ENCODE results near the gene WDR1.

Gene WDR1

DNA sequence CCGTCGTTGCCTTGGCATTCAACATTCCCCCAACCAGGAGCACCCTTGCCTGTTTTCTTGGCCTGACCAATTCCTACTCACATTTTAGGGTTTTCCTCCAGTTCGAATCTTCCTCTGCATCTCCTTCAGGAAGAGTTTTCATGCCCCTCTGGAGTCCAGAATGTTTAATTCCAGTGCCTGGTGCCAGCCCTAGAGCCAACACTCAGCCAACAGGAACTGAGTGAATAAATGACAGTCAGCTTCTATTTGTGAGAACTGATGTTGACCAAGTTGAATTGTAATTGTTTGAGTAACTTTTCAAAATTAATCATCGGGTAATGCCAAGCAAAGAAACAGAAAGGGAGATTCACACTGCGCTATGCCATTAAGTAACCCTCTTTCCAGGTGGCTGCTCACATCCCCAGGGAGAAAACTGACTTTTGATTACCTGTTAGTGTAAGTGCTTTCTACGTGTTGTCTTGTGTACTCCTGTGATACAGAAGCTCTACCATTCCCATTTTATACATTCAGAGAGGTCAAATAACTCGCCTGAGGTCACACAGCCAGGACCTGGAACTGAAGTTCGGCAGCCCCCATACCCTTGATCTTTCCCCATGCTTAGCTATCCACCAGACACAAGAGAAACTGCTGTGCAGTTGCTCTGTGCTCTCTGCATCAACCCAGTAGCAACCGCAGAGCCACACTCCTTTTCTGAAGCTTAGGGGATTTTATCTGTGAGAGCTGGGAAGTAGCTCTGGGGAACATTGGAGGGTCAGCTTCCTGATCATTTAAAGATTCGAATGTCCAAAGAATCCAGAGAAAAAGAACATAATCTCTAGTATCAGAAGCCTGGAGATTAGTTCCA is 76.3 kb downstream of the WDR1 start:
- Histone ChIP-seq H3K27ac (ENCODE audit: low read depth, low read length) (no peak overlapping the region), H3K9me2 (replicated peaks; ENCODE audit: control insufficient read depth, low read length) (no peaks in the 10 kb centered on the region)

DNA sequence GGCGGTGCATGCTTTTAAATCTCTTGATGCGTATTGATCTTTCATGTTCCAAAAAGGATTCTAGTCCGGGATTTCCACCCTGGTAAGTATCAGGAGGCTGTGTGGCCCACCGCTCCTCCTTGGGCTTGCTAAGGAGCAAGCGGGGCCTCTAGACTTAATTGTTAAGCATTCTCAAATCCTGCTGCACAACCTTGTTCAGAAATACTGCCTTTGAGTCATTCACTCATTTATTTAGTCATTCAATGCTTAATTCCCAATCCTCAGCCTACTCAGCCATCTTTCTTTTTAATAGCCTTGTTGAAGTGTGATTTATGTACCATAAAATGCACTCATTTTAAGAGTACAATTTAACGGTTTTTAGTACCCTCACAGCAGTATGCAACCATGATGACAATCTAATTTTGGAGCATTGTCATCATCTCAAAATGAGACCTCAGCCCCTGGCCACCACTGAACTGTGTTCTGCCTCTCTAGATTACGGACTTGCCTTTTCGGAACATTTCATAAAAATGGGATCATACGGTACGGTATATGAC is 79.7 kb downstream of the WDR1 start:
- H3K27me3 ChIP-seq (ENCODE audit: control insufficient read depth, low read length), result no peaks in the 10 kb centered on the region
- no peak overlapping the region for H3K27ac ChIP-seq (ENCODE audit: low read depth, low read length)
- no peak overlapping the region for H3K4me2 ChIP-seq (ENCODE audit: low read length)
- H4K20me1 ChIP-seq (ENCODE audit: control insufficient read depth, insufficient read depth, low read depth, low read length), result no peaks in the 10 kb centered on the region
- no peaks in the 10 kb centered on the region for H3K36me3 ChIP-seq (ENCODE audit: control insufficient read depth, low read length)
- peaks cover 8% of the 10 kb centered on the region; the same call in 1 of the 2 replicates for H3F3A ChIP-seq (ENCODE audit: control insufficient read depth, insufficient read depth)
- H3K79me2 ChIP-seq (ENCODE audit: control insufficient read depth, low read length), result no peaks in the 10 kb centered on the region
- no peak overlapping the region for H3K4me3 ChIP-seq (ENCODE audit: low read length)
- H3K4me1 ChIP-seq (ENCODE audit: control insufficient read depth, low read length), result peaks cover 45% of the 10 kb centered on the region
- peaks cover 5% of the 10 kb centered on the region; the same call in 1 of the 2 replicates for H3K9me3 ChIP-seq (ENCODE audit: control insufficient read depth, insufficient read depth, low read length)
- no peaks in the 10 kb centered on the region for H3K9me2 ChIP-seq (replicated peaks; ENCODE audit: control insufficient read depth, low read length)
- no peak for TF ChIP-seq EZH2phosphoT487 (IDR thresholded peaks at IDR 0.05; ENCODE audit: borderline replicate concordance, low read length)
- TF ChIP-seq, protein P1, sequence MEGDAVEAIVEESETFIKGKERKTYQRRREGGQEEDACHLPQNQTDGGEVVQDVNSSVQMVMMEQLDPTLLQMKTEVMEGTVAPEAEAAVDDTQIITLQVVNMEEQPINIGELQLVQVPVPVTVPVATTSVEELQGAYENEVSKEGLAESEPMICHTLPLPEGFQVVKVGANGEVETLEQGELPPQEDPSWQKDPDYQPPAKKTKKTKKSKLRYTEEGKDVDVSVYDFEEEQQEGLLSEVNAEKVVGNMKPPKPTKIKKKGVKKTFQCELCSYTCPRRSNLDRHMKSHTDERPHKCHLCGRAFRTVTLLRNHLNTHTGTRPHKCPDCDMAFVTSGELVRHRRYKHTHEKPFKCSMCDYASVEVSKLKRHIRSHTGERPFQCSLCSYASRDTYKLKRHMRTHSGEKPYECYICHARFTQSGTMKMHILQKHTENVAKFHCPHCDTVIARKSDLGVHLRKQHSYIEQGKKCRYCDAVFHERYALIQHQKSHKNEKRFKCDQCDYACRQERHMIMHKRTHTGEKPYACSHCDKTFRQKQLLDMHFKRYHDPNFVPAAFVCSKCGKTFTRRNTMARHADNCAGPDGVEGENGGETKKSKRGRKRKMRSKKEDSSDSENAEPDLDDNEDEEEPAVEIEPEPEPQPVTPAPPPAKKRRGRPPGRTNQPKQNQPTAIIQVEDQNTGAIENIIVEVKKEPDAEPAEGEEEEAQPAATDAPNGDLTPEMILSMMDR (IDR thresholded peaks at IDR 0.05; ENCODE audit: low read depth, low read length, poor library complexity, severe bottlenecking), result no peak

More for the DNA sequence above, 76.3 kb downstream of the WDR1 start:
- no peaks in the 10 kb centered on the region for H4K20me1 ChIP-seq (ENCODE audit: control insufficient read depth, insufficient read depth, low read depth, low read length)
- H3K36me3 ChIP-seq (ENCODE audit: control insufficient read depth, low read length), result peaks cover 6% of the 10 kb centered on the region; the same call in 1 of the 2 replicates
- H3K4me2 ChIP-seq (ENCODE audit: low read length), result no peak overlapping the region
- H3K4me1 ChIP-seq (ENCODE audit: control insufficient read depth, low read length), result peaks cover 30% of the 10 kb centered on the region
- H3K9me3 ChIP-seq (ENCODE audit: control insufficient read depth, insufficient read depth, low read length), result peaks cover 24% of the 10 kb centered on the region
- no peak overlapping the region for H3K4me3 ChIP-seq (ENCODE audit: low read length)
- no peaks in the 10 kb centered on the region for H3K79me2 ChIP-seq (ENCODE audit: control insufficient read depth, low read length)
- H3F3A ChIP-seq (ENCODE audit: control insufficient read depth, insufficient read depth), result peaks cover 11% of the 10 kb centered on the region
- TF ChIP-seq, protein P1 (IDR thresholded peaks at IDR 0.05; ENCODE audit: low read depth, low read length, poor library complexity, severe bottlenecking), result no peak
- no peak for TF ChIP-seq EZH2phosphoT487 (IDR thresholded peaks at IDR 0.05; ENCODE audit: borderline replicate concordance, low read length)
- no peaks in the 10 kb centered on the region for H3K27me3 ChIP-seq (ENCODE audit: control insufficient read depth, low read length)

DNA sequence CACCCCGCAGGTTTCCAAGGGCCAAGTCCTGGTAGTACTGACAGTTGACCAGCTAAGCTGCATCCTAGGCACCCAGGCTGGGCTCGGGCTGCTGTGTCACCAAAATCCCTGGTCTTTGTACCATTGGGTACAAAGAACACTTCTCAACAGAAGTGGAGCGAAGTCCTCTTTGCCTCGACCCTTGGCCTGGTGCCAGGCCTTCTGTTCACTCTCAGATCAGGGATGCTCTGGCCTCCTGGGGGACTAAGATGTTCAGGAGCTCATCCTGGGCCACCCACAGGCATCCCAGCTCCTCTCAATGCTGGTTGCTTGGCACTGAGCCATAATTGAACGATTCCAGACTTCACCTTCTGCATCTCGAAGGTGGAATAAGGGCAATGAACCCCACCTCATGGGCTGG is 81.5 kb downstream of the WDR1 start:
- H3K79me2 ChIP-seq (ENCODE audit: control insufficient read depth, low read length), result no peaks in the 10 kb centered on the region
- no peaks in the 10 kb centered on the region for H3K27me3 ChIP-seq (ENCODE audit: control insufficient read depth, low read length)
- no peaks in the 10 kb centered on the region for H3K36me3 ChIP-seq (ENCODE audit: control insufficient read depth, low read length)
- no peak overlapping the region for H3K4me3 ChIP-seq (ENCODE audit: low read length)
- TF ChIP-seq, protein P1 (IDR thresholded peaks at IDR 0.05; ENCODE audit: low read depth, low read length, poor library complexity, severe bottlenecking), result no peak
- no peak for TF ChIP-seq EZH2phosphoT487 (IDR thresholded peaks at IDR 0.05; ENCODE audit: borderline replicate concordance, low read length)
- no peak overlapping the region for H3K4me2 ChIP-seq (ENCODE audit: low read length)
- H3K9me2 ChIP-seq (replicated peaks; ENCODE audit: control insufficient read depth, low read length), result no peaks in the 10 kb centered on the region
- H3K27ac ChIP-seq (ENCODE audit: low read depth, low read length), result no peak overlapping the region
- peaks cover 8% of the 10 kb centered on the region; the same call in 1 of the 2 replicates for H3F3A ChIP-seq (ENCODE audit: control insufficient read depth, insufficient read depth)
- no peaks in the 10 kb centered on the region for H4K20me1 ChIP-seq (ENCODE audit: control insufficient read depth, insufficient read depth, low read depth, low read length)
- no peaks in the 10 kb centered on the region for H3K9me3 ChIP-seq (ENCODE audit: control insufficient read depth, insufficient read depth, low read length)
- H3K4me1 ChIP-seq (ENCODE audit: control insufficient read depth, low read length), result peaks cover 42% of the 10 kb centered on the region

All from DOHH2 (cell line).